ENCODE data around the gene CIB4.

- TF ChIP-seq MAZ (IDR thresholded peaks at IDR 0.05; ENCODE audit: borderline replicate concordance, low read depth, low read length): no peak
- TF ChIP-seq FOS (IDR thresholded peaks at IDR 0.05; ENCODE audit: low read depth, low read length): no peak
- no peak for TF ChIP-seq CTCF (conservative IDR thresholded peaks at IDR 0.05; ENCODE audit: low read depth, low read length)
- TF ChIP-seq POLR2A (IDR thresholded peaks at IDR 0.05; ENCODE audit: low read depth, low read length): no peak
Observed at GRCh38 chr2:26585100-26585499, 56.1 kb downstream of the CIB4 start.

Data from IMR-90 (cell line).